Measurements from ENCODE around the gene RRM2. TPM values are rescaled to one million over a fixed set of nuclear protein-coding genes. Genes with fewer than 3 reads are reported as not detected.

The RRM2 gene
- polyA plus RNA-seq, 1 donor (not counting 4 experiments of a cell fraction or from before 2014, with no cell fraction given), result 25.7 TPM

- no peaks in the 10 kb centered on the region for H3K79me2 ChIP-seq (ENCODE audit: control insufficient read depth, insufficient read depth, low read length)
- no peaks in the 10 kb centered on the region for H3K9me3 ChIP-seq (ENCODE audit: control insufficient read depth, low read depth, low read length)
- no peak overlapping the region for H3K27ac ChIP-seq (ENCODE audit: control insufficient read depth, insufficient read depth, low read length)
- no peaks in the 10 kb centered on the region for H3K36me3 ChIP-seq (ENCODE audit: control insufficient read depth in 2 of 2, extremely low read depth in 1 of 2, insufficient read depth in 2 of 2, low read length in 2 of 2)
- H3K9ac ChIP-seq (ENCODE audit: control insufficient read depth, extremely low read depth, insufficient read depth, low read length), result no peak overlapping the region
- no peaks in the 10 kb centered on the region for H3K27me3 ChIP-seq (ENCODE audit: control insufficient read depth, extremely low read depth, insufficient read depth, low read length)
- TF ChIP-seq EZH2 (IDR thresholded peaks at IDR 0.05; ENCODE audit: low read length) (no peak), CTCF (optimal IDR thresholded peaks at IDR 0.05 in 1 of 3, IDR thresholded peaks at IDR 0.05 in 1 of 3, conservative IDR thresholded peaks at IDR 0.05 in 1 of 3; ENCODE audit: extremely low read depth in 1 of 3, insufficient read depth in 2 of 3, low read length in 3 of 3) (no peak)
- FAIRE-seq (no peak), DNase-seq (ENCODE audit: low read depth, low spot score) (no peak)
- no peaks in the 10 kb centered on the region for H4K20me1 ChIP-seq (ENCODE audit: control insufficient read depth, extremely low read depth, insufficient read depth, low read length)
- no peak overlapping the region for H3K4me2 ChIP-seq (ENCODE audit: control insufficient read depth, extremely low read depth, insufficient read depth, low read depth, low read length)
- dilution Hi-C loops (cut with MboI; ENCODE audit: extremely low pct_ligation_motif_present, low sequenced_read_pairs), result no loop called here
- H3K4me1 ChIP-seq (ENCODE audit: control insufficient read depth, extremely low read depth, insufficient read depth, low read length), result no peaks in the 10 kb centered on the region
- H3K4me3 ChIP-seq (ENCODE audit: control insufficient read depth in 2 of 3, extremely low read depth in 1 of 3, insufficient read depth in 2 of 3, low read depth in 1 of 3, low read length in 3 of 3), result no peak overlapping the region
- no peak overlapping the region for H2AFZ ChIP-seq (ENCODE audit: control insufficient read depth, low read length)
- no peaks in the 10 kb centered on the region for H3K9me1 ChIP-seq (ENCODE audit: control insufficient read depth, extremely low read depth, insufficient read depth, low read length)
These were observed 48.7 kb downstream of the RRM2 start for GRCh38 chr2:10171006-10171800.

GRCh38 chr2:10172033-10172871 lies 49.7 kb downstream of the RRM2 start:
- H3K9ac ChIP-seq (ENCODE audit: control insufficient read depth, extremely low read depth, insufficient read depth, low read length), result no peak overlapping the region
- no peaks in the 10 kb centered on the region for H4K20me1 ChIP-seq (ENCODE audit: control insufficient read depth, extremely low read depth, insufficient read depth, low read length)
- no peak overlapping the region for H3K27ac ChIP-seq (ENCODE audit: control insufficient read depth, insufficient read depth, low read length)
- no peaks in the 10 kb centered on the region for H3K27me3 ChIP-seq (ENCODE audit: control insufficient read depth, extremely low read depth, insufficient read depth, low read length)
- H3K4me3 ChIP-seq (ENCODE audit: control insufficient read depth in 2 of 3, extremely low read depth in 1 of 3, insufficient read depth in 2 of 3, low read depth in 1 of 3, low read length in 3 of 3), result no peak overlapping the region
- no peak overlapping the region for H2AFZ ChIP-seq (ENCODE audit: control insufficient read depth, low read length)
- H3K9me3 ChIP-seq (ENCODE audit: control insufficient read depth, low read depth, low read length), result no peaks in the 10 kb centered on the region
- no peaks in the 10 kb centered on the region for H3K9me1 ChIP-seq (ENCODE audit: control insufficient read depth, extremely low read depth, insufficient read depth, low read length)
- no peaks in the 10 kb centered on the region for H3K79me2 ChIP-seq (ENCODE audit: control insufficient read depth, insufficient read depth, low read length)
- H3K4me1 ChIP-seq (ENCODE audit: control insufficient read depth, extremely low read depth, insufficient read depth, low read length), result no peaks in the 10 kb centered on the region
- TF ChIP-seq EZH2 (IDR thresholded peaks at IDR 0.05; ENCODE audit: low read length) (no peak), CTCF (optimal IDR thresholded peaks at IDR 0.05 in 1 of 3, IDR thresholded peaks at IDR 0.05 in 1 of 3, conservative IDR thresholded peaks at IDR 0.05 in 1 of 3; ENCODE audit: extremely low read depth in 1 of 3, insufficient read depth in 2 of 3, low read length in 3 of 3) (no peak)
- FAIRE-seq (no peak), DNase-seq (ENCODE audit: low read depth, low spot score) (no peak)
- H3K4me2 ChIP-seq (ENCODE audit: control insufficient read depth, extremely low read depth, insufficient read depth, low read depth, low read length), result no peak overlapping the region
- H3K36me3 ChIP-seq (ENCODE audit: control insufficient read depth in 2 of 2, extremely low read depth in 1 of 2, insufficient read depth in 2 of 2, low read length in 2 of 2), result no peaks in the 10 kb centered on the region
- dilution Hi-C loops (cut with MboI; ENCODE audit: extremely low pct_ligation_motif_present, low sequenced_read_pairs), result no loop called here
